Muscle of arm (tissue), 12 donors: Measurements from ENCODE around the gene FXYD4. TPM values are rescaled to one million over a fixed set of nuclear protein-coding genes. Genes with fewer than 3 reads are reported as not detected.
"Not testable (repeated sequence)": the region's sequence is repeated elsewhere in the genome, so short reads cannot be mapped to it uniquely, and the experiment has no call there.

Experiments
- DNase-seq: peaks from one replicate; pipeline ENCODE4 v3.0.0-alpha.2; 2013
- polyA plus RNA-seq, 12 donors: library from polyadenylated mRNA; unstranded; fragments of 120-200 nt; gene quantifications; one replicate each; pipeline ENCODE4 v1.2.1, GENCODE V29; 2013; ENCODE audit not compliant: insufficient read length in 12 of 12

The FXYD4 gene
- polyA plus RNA-seq, 12 donors, result 0.29 to 3.6 (median 1.1) TPM; not detected in 2

DNA sequence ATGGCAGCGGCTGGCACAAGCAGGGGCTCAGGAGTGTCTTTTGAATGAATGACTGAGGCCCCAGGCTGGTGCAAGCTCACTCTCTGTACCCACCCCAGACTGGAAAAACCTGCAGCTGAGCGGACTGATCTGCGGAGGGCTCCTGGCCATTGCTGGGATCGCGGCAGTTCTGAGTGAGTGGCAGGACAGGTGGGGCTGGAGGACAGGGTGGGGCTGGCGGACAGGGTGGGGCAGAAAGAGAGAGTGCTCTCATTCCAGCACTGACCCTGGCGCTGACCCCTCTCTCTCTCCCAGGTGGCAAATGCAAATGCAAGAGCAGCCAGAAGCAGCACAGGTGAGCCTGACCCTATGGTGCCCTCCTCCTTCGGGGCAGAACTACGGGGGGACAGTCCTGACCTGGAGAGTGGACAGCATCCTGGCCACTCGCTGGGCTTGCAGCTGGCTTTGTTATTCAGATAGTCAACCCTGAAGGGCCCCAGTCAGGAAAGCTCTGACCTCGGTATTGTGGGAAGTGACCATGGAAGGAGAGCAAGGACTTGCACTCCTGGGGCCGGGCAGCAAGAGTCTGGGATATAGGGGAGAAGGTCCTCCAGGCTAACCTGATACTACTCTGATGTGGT is 4.1 kb downstream of the FXYD4 start:
- no peak for DNase-seq

DNA sequence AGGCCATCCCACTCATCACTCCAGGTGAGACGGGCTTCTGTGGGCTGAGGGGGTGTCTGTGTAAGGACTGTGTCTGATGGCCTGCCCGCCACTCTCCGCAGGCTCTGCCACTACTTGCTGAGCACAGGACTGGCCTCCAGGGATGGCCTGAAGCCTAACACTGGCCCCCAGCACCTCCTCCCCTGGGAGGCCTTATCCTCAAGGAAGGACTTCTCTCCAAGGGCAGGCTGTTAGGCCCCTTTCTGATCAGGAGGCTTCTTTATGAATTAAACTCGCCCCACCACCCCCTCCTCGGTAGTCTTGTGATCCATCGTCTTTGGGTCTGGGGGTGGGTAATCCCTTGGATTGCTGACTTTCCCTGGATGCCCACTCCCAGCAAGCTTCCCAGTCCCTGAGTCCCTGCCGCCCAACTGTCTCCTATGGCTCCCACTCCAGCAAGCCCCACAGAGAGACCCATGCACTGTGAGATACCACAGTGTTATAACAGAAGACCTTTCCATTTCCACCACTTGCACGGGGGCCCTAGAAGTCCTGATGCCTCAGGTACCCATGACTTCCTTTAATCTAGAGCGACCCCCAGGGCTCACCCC is 4.7 kb downstream of the FXYD4 start:
- DNase-seq, result no peak

GRCh38 chr10:43376828-43377423 is 5.5 kb downstream of the FXYD4 start:
- DNase-seq, result no peak

DNA sequence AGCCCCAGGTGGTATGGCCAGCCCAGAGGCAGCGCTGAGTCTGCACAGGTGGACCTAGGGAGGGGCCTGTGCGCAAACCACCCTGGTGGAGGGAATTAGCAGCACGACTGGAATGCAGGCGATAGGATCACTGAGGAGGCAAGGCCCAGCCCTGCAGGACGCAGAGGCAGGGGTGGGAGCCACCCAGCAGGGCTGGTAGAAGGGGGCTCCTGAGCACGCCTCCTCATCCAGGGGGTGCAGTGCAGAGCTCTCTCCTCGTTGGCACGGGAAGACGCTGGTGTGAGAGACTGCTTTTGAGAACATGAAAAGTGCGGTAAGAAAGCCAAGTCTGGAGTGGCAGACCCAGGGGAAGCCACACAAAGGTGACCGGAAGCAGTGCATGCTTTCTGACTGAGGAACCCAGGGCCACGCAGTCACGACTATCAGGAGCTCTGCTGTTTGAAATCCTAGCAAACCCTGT is 6.0 kb downstream of the FXYD4 start:
- DNase-seq, result no peak

DNA sequence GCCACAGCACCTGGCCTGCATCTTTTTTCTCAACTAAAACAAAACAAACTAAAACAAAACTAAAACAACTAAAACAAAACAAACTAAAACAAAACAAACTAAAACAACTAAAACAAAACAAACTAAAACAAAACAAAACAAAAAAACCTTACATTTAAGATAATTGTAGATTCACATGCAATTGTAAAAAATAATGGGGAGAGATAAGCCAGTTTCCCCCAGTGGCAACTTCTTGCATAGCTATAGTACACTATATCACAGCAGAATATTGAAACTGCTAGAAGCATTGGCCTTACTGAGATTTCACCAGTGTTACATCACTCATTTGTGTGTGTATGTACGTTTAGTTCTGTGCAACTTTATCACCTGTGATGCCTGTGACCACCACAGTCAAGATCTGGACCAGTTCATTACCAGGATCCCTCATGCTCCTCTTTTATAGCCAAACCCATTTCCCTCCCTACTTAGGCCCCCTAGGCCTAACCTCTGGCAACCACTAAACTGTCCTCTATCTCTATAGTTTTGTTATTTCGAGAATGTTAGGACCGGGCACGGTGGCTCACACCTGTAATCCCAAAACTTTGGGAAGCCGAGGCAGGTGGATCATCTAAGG is 9.3 kb downstream of the FXYD4 start:
- no peak for DNase-seq

GRCh38 chr10:43383204-43383971 is 12.0 kb downstream of the FXYD4 start:
- DNase-seq, result no peak

GRCh38 chr10:43384252-43385221 is 13.1 kb downstream of the FXYD4 start:
- no peak for DNase-seq

DNA sequence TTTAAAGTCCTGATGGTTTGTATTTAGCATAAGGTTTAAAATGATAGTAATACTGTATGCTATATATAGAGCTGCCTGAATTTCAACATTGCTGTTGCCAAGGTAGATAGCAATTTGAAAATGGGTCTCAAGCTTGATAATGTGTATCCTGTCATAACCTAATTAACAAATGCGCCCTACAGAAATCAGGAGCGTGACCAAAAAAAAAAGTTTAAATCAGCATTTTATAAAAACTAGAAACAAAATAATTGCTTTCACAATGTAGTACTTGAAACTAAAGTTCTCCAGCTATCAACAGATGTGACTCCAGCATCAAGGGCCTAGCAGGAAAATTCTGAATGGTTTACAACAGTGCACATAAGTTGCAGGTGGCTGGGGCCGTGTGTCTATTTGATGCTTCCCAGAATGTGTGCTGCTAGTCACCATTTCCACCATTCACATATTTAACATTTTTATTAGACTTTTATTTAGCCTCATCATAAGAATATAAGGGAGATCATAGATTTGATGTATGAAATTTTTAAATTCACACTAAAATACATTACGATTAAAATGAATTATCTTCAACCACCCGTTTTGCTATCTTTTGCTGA is 14.1 kb downstream of the FXYD4 start:
- no peak for DNase-seq

DNA sequence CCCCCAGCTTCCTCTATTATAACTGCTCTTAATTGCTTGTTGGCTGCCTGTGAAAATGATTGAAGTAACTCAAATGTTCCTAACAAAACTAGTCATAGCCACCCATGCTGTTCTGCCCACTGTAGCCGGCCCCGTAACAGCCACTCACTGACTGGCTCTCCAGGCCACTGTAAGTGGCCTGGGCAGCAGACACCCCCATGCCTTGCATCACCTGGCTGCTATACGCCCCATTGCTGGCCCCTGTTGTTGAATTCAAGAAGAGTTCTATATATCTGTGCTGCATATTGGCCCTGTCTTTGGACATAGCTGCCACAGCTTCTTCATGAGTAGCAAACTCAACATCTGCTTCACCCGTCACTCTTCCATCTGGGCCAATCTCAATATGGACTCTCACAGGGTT is 15.1 kb downstream of the FXYD4 start:
- no peak for DNase-seq

DNA sequence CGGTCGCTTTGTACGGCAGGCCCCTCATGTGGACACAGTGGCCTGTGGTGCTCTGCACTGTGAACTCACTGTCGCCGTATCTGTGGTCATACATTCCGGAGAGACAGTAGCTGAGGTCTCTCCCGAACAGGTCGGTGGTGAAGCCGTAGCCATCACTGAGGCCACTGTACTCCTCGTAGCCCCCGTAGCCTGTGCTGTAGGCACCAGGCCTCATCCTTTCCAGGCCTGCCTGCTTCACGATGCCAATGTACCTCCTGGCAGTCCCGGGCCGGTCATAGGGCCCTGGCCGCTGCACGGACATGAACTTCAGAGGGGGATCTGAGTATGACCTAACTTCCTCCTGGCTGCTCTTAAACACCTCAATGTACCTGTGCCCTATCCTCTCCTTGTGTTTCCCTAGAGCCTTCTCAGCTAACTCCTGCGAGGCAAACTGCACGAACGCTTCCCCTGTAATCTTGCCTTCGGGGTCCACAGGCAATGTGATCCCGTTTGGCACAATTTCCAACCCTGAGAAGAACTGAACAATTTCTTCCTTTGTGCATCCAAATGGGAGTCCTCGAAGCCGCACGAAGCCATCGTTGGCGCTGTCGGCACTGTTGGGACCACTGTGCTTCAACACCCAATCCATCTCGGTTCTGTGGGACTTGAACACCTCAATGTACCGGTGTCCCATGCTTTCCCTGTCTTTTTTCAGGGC is 15.7 kb downstream of the FXYD4 start:
- DNase-seq, result no peak

DNA sequence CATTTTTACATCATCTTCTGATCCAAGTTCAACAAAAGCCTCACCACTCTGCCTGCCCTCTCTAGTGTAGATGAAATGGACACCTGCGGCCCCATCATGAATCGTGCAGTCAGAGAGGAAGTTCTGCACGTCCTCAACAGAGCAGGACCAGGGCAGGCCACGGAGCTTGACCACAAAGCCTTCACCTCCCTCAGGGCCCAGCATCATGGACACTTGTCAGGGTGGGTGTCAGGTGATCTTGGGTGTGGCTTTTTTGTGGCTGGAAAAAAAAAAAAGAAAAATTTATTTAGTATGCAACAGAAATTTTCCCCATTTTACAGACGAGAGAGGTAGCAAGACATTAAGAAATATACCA is 16.2 kb downstream of the FXYD4 start:
- DNase-seq, result no peak

DNA sequence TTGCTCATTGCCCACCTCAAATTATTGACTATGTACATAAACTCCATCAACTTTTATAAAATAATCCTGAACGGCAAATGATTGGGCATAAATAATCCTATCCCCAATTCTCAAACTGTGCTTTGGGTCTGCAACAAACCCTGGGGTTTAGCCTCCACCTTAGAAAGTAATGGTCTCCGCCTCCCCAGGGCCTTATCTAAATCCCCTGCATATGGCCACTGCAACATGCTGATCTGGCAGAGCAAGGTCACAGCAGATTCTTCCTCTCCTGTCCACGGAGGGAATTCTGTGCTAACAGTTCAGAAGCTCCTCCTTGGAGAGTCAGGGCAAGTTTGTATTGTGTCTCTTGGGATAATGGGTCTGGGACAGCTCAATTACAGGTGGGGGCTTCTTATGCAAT is 18.4 kb downstream of the FXYD4 start:
- DNase-seq, result no peak

GRCh38 chr10:43390333-43390732 is 18.9 kb downstream of the FXYD4 start:
- no peak for DNase-seq

GRCh38 chr10:43390759-43391158 is 19.3 kb downstream of the FXYD4 start:
- no peak for DNase-seq

DNA sequence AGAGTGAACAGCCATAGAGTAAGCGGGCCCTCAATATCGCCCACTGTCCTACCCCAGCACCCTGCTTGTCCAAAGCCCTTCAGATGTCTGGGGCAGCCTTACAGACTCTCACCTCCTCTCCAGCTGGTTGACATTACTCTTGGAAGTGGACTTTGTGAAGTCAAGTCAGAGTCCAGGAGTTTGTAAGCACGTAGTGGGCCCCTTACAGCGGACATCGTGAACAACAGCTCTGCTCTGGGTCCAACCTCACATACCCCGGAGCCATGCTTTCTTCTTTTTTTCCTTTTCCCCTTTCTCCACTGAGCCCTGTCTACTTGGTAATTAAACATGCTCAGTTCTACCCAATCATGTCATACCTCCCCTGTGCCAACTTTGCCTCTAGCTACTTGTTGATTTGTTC is 20.1 kb downstream of the FXYD4 start:
- no peak for DNase-seq

DNA sequence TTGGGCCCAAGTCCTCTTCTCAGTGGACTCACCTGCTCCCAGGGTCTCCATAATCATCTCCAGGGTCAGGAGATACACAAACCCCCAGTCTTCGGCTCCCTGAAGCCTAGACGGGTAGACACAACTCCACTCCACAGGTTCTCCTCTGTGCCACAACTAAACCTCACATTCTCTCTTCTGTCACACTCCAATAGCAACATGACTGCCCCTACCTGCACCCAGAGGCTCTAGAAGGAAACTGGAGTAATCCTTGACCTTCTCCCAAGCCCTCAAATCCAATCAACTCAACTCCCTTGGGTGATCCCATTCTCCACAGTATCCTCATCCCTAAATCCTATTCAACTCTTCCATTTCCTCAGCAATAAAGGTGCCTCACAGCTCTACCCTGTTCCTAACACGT is 21.3 kb downstream of the FXYD4 start:
- DNase-seq, result no peak

DNA sequence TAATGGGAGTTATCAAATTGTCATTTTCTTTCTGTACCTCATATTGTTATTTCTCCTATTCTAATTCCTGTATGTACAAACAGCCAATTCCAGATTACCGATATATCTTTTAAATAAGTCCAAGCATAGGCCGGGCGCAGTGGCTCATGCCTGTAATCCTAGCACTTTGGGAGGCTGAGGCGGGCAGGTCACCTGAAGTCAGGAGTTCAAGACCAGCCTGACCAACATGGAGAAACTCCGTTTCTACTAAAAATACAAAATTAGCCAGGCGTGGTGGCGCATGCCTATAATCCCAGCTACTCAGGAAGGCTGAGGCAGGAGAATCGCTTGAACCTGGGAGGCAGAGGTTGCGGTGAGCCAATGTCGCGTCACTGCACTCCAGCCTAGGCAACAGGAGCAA is 21.8 kb downstream of the FXYD4 start:
- DNase-seq, result not testable (repeated sequence)

DNA sequence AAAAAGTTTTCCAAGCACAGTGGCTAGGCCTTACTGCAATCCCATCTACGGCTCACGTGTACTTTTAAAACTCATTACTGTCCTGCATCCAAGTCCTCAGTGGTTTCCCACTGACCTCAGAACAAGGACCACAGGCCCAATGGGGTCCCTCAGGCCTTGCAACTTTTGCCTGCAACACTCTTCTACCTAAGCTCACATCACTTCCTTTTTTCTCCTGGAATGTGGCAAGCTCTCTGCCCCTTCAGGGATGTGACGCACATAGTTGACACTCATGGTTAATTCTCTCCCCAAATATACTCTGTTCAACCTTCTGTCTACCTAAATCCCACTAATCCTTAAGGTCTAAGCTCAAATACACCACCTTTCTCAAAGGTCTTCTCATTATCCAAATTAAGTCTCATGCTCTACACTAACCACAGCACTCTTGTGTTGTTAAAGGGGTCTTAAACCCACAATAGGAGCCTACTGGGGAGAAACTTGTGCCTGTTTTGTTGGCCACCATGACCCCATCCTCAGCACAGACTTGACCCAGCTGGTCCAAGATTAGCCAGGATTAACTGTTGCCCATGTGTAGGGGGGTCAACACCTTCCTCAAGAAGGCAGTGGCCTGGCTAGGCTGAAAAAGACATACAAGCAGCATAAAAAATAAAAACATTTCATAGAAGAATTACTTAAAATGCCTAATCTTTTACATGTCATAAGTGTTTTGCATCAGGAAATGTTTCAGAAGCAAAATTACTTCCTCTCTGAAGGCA is 22.3 kb downstream of the FXYD4 start:
- DNase-seq, result no peak

- DNase-seq, result no peak
Measured at GRCh38 chr10:43394868-43395267, 23.4 kb downstream of the FXYD4 start.
